HEK293 (cell line): Measurements from ENCODE around the gene LUC7L.

Source experiments
- CTCF ChIP-seq: fragments of 450-650 bp; formaldehyde crosslinking; IDR thresholded peaks from 2 replicates; pipeline ENCODE4 v1.5.1; 2016; ENCODE audit warnings: missing biosample characterization, missing genetic modification characterization
- ELK4 ChIP-seq: IDR thresholded peaks from 2 replicates; pipeline ENCODE4 v1.6.1; 2011; ENCODE audit warnings: mild to moderate bottlenecking, low read depth, low read length, borderline replicate concordance
- KLF16 ChIP-seq: fragments of 450-650 bp; formaldehyde crosslinking; IDR thresholded peaks from 2 replicates; pipeline ENCODE4 v1.5.1; 2017; ENCODE audit warnings: missing biosample characterization, missing genetic modification characterization
- REST ChIP-seq: fragments of 450-650 bp; formaldehyde crosslinking; IDR thresholded peaks from 2 replicates; pipeline ENCODE4 v1.5.1; 2016; ENCODE audit warnings: missing biosample characterization, missing genetic modification characterization
- ZNF596 ChIP-seq: fragments of 450-650 bp; IDR thresholded peaks from 2 replicates; pipeline ENCODE4 v1.5.0; 2018; ENCODE audit warnings: missing biosample characterization, mild to moderate bottlenecking, missing genetic modification characterization, moderate library complexity
- ZNF664 ChIP-seq: fragments of 450-650 bp; formaldehyde crosslinking; IDR thresholded peaks from 2 replicates; pipeline ENCODE4 v1.5.1; 2016; ENCODE audit warnings: missing biosample characterization, missing genetic modification characterization
- ZNF777 ChIP-seq: fragments of 450-650 bp; formaldehyde crosslinking; IDR thresholded peaks from 2 replicates; pipeline ENCODE4 v1.5.1; 2017; ENCODE audit warnings: missing biosample characterization, missing genetic modification characterization, borderline replicate concordance

- TF ChIP-seq CTCF (tag by site-specific recombination) (no peak), ELK4 (no peak), ZNF596 (tag by site-specific recombination) (no peak), REST (tag by site-specific recombination) (no peak), ZNF664 (tag by site-specific recombination) (no peak), ZNF777 (tag by site-specific recombination) (no peak), KLF16 (tag by site-specific recombination) (no peak)
Measured at GRCh38 chr16:278863-279366, 49.7 kb upstream of the LUC7L start.
